Right lobe of liver (tissue), 6 donors: ENCODE results near the gene ZNF587B. TPM values are rescaled to one million over a fixed set of nuclear protein-coding genes. Genes with fewer than 3 reads are reported as not detected.
A peak's percentile ranks its signal among the peaks of the same experiment; 100 is the strongest.
"Not testable (repeated sequence)": the region's sequence is repeated elsewhere in the genome, so short reads cannot be mapped to it uniquely, and the experiment has no call there.

Source experiments
- ATAC-seq, 4 donors: fragments of 200-7000 bp; cut with Tn5 transposase; one replicate each; pipeline ENCODE4 v1.9.1; 2020; ENCODE audit warnings: mild to moderate bottlenecking in 4 of 4, moderate library complexity in 4 of 4
- DNase-seq, 3 donors: peaks; one replicate each; pipeline ENCODE4 v3.0.0-alpha.2; 2020
- H3K27ac ChIP-seq, 3 donors: fragments of 200-600 bp; one replicate each; pipeline ENCODE4 v1.8.0; 2022
- H3K27me3 ChIP-seq, 2 donors: fragments of 200-600 bp; one replicate each; pipeline ENCODE4 v1.8.0; 2022
- H3K36me3 ChIP-seq, 4 donors: fragments of 200-600 bp; sonication (generic) in 1 of 4; one replicate each; pipeline versions ENCODE4 v1.5.1 to v1.8.0; 2017 to 2022; ENCODE audit warnings: control low read depth in 1 of 4
- H3K4me1 ChIP-seq, 4 donors: fragments of 200-600 bp; sonication (generic) in 1 of 4; one replicate each; pipeline versions ENCODE4 v1.5.1 to v1.8.0; 2017 to 2022; ENCODE audit warnings: control low read depth in 1 of 4
- H3K4me3 ChIP-seq, 3 donors: fragments of 200-600 bp; one replicate each; pipeline ENCODE4 v1.8.0; 2022
- H3K9me3 ChIP-seq, 4 donors: fragments of 200-600 bp; sonication (generic) in 1 of 4; one replicate each; pipeline versions ENCODE4 v1.5.1 to v1.8.0; 2017 to 2022; ENCODE audit warnings: control low read depth in 1 of 4
- CTCF ChIP-seq, 4 donors: fragments of 200-600 bp in 3 of 4; fragments of 450-650 bp in 1 of 4; IDR thresholded peaks; one replicate each; pipeline versions ENCODE4 v1.5.1 to v1.8.0; 2016 to 2022; ENCODE audit warnings: antibody characterized with exemption in 4 of 4, mild to moderate bottlenecking in 2 of 4
- POLR2A ChIP-seq: fragments of 450-650 bp; IDR thresholded peaks from one replicate; pipeline ENCODE4 v1.6.1; 2017; ENCODE audit warnings: antibody characterized with exemption, mild to moderate bottlenecking
- WGBS: methylation state at CpG from one replicate; pipeline ENCODE4 v1.1.6; 2018; ENCODE audit warnings: low coverage, low lambda C conversion rate; ENCODE audit not compliant: insufficient coverage; ENCODE audit errors: missing lambda C conversion rate; 5-methylcytosine and 5-hydroxymethylcytosine counted together
- intact Hi-C, 2 donors: fragments of 100-400 bp; cut with DNase I; formaldehyde crosslinking; loops; one replicate each; pipeline versions ENCODE4 v1.11.2 to v1.14.1; 2022
- total RNA-seq, 6 experiments: library from RNA; depleted of rRNA in 2 of 6; stranded (reverse); fragments of >200 nt in 2 of 6; fragmentation: NEBNext Ultra II Directional in 3 of 6; extraction: Animal tissue kit (Norgen Biotek cat#: 25700) in 3 of 6; gene quantifications; one replicate each; pipeline versions ENCODE4 v1.1.0 to v1.2.4, GENCODE V29; 2016 to 2023
- donor health status: DM: no; HTN: yes; CAD: no.
- donor health status: DM: no; HTN: no; CAD: no.
- donor health status: DM: no; HTN: no; CAD: no.
- donor health status: DM: no; HTN: yes; CAD: no.
- donor health status: DM: no; HTN: yes; CAD: no.

The ZNF587B gene
- total RNA-seq, 6 experiments from 2014 or later = 7.2 to 13.1 (median 10.4) TPM

DNA sequence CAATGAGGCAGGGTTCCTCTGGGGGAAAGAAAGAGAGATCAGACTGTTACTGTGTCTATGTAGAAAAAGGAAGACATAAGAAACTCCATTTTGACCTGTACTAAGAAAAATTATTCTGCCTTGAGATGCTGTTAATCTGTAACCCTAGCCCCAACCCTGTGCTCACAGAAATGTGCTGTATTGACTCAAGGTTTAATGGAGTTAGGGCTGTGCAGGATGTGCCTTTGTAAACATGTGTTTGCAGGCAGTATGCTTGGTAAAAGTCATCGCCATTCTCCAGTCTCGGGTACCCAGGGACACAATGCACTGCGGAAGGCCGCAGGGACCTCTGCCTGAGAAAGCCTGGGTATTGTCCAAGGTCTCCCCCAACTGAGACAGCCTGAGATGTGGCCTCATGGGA, 6.5 kb upstream of the ZNF587B start:
- ATAC-seq, H3K36me3 ChIP-seq, DNase-seq, H3K9me3 ChIP-seq, H3K4me3 ChIP-seq, H3K27me3 ChIP-seq: not testable (repeated sequence)
- WGBS = 76% methylated on average over 4 of the region's 4 CpGs
- Histone ChIP-seq H3K27ac (peak overlapping the region in 1 of 3 donors; percentile 24), H3K4me1 (peaks cover 0 to 46% (median 4%) of the 10 kb centered on the region in 4 donors)
- intact Hi-C loops = loop anchor here in 1 of 2 donors (10.0 kb wide), 1 partner anchor 69 kb away; no protein-coding TSS in a partner anchor

- Histone ChIP-seq H3K27me3 (no peaks in the 10 kb centered on the region), H3K36me3 (no peaks in the 10 kb centered on the region), H3K9me3 (no peaks in the 10 kb centered on the region), H3K4me3 (no peak overlapping the region), H3K27ac (no peak overlapping the region), H3K4me1 (peaks cover 0 to 55% (median 4%) of the 10 kb centered on the region in 4 donors)
- TF ChIP-seq POLR2A (no peak), CTCF (IDR thresholded peaks at IDR 0.05) (no peak)
- DNase-seq (no peak), ATAC-seq (no peak)
- 93% methylated on average over 2 of the region's 6 CpGs for WGBS
- intact Hi-C loops = loop anchor here in 1 of 2 donors (10.0 kb wide), 1 partner anchor 71 kb away; no protein-coding TSS in a partner anchor
Measured at GRCh38 chr19:57825511-57825910, 4.6 kb upstream of the ZNF587B start.

GRCh38 chr19:57829316-57829715, 783 bp upstream of the ZNF587B start:
- Histone ChIP-seq H3K27me3 (no peaks in the 10 kb centered on the region), H3K27ac (peak overlapping the region in 1 of 3 donors; percentile 41), H3K4me1 (peaks cover 0 to 19% (median 0%) of the 10 kb centered on the region in 4 donors), H3K9me3 (no peaks in the 10 kb centered on the region), H3K36me3 (no peaks in the 10 kb centered on the region), H3K4me3 (no peak overlapping the region)
- DNase-seq (no peak), ATAC-seq (no peak)
- TF ChIP-seq CTCF (IDR thresholded peaks at IDR 0.05) (no peak), POLR2A (no peak)
- intact Hi-C loops = loop anchor here in 1 of 2 donors (10.0 kb wide), 1 partner anchor 75 kb away; no protein-coding TSS in a partner anchor
- 37% methylated on average over 3 of the region's 5 CpGs for WGBS

- intact Hi-C loops, H3K27ac ChIP-seq, H3K9me3 ChIP-seq, DNase-seq, ATAC-seq, H3K4me3 ChIP-seq, H3K4me1 ChIP-seq, H3K27me3 ChIP-seq: not testable (repeated sequence)
- H3K36me3 ChIP-seq = peaks cover 0 to 19% (median 7%) of the 10 kb centered on the region in 4 donors
- 79% methylated on average over 5 of the region's 5 CpGs for WGBS
Measured at GRCh38 chr19:57836991-57837390, 6.9 kb downstream of the ZNF587B start.

- intact Hi-C loops, H3K27ac ChIP-seq, H3K4me1 ChIP-seq, H3K9me3 ChIP-seq, ATAC-seq, DNase-seq, H3K4me3 ChIP-seq, H3K27me3 ChIP-seq: not testable (repeated sequence)
- H3K36me3 ChIP-seq = peaks cover 0 to 26% (median 7%) of the 10 kb centered on the region in 4 donors
- WGBS = 90% methylated on average over 2 of the region's 5 CpGs
Measured at GRCh38 chr19:57838622-57839191, 8.6 kb downstream of the ZNF587B start.

DNA sequence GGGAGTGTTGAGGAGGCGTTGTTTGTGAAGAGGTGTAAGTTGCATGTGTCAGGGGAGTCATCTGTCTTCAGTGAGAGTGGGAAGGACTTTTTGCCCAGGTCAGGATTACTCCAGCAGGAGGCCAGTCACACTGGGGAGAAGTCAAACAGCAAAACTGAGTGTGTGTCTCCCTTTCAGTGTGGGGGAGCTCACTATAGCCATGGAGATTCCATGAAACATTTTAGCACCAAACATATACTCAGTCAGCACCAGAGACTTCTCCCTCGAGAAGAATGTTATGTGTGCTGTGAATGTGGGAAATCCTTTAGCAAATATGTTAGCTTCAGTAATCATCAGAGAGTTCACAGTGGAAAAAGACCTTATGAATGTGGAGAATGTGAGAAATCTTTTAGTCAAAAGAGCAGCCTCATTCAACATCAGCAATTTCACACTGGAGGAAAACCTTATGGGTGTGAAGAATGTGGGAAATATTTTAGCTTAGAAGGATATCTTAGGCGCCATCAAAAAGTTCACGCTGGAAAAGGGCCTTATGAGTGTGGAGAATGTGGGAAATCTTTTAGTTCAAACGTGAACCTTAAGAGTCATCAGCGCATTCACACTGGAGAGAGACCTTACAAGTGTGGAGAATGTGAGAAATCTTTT, 11.1 kb downstream of the ZNF587B start:
- no peak for TF ChIP-seq POLR2A
- TF ChIP-seq CTCF (IDR thresholded peaks at IDR 0.05) = no peak
- WGBS = 83% methylated on average over 5 of the region's 6 CpGs
- DNase-seq (no peak), ATAC-seq (no peak)
- Histone ChIP-seq H3K27me3 (no peaks in the 10 kb centered on the region), H3K27ac (no peak overlapping the region), H3K9me3 (no peaks in the 10 kb centered on the region), H3K4me3 (no peak overlapping the region), H3K4me1 (no peaks in the 10 kb centered on the region), H3K36me3 (peaks cover 0 to 26% (median 9%) of the 10 kb centered on the region in 4 donors)
- intact Hi-C loops = no loop called here

- H3K9me3 ChIP-seq, intact Hi-C loops, H3K27me3 ChIP-seq, DNase-seq, H3K36me3 ChIP-seq, H3K4me3 ChIP-seq: not testable (repeated sequence)
- 36% methylated on average over 3 of the region's 3 CpGs for WGBS
- Histone ChIP-seq H3K27ac (peak overlapping the region in 1 of 3 donors; percentile 47), H3K4me1 (peaks cover 0 to 23% (median 0%) of the 10 kb centered on the region in 4 donors)
- peak in 3 of 4 donors; percentile 28 to 55 (median 33) for ATAC-seq
Measured at GRCh38 chr19:57847164-57847563, 17.1 kb downstream of the ZNF587B start.

DNA sequence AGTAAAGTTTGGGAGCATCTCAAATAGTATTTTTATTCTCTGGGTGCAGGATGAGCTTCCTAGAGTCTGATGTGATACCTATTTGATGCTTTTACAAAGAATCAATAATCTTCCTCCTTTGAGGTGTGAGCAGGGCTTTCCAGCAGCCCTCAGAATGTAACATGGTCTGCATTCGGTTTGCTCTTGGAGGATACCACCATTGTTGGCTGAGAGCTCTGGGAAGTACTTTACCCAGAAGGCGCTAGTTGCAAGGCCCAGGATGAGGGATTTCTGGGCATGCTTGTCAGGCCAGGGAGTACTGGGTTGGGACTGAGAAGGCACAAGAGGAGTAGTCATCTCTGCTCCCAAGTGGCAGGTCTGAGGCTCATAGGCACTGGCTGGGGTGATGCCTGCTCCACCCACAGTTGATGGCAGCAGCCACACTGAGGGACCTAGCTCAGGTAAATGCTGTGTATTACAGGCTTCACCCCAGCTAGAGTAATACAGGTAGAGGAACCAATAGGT, 19.1 kb downstream of the ZNF587B start:
- peak in 2 of 4 donors; percentile 9 to 44 for ATAC-seq
- Histone ChIP-seq H3K4me3 (peak overlapping the region in 2 of 3 donors; percentile 73 to 83), H3K4me1 (peaks cover 0 to 30% (median 0%) of the 10 kb centered on the region in 4 donors)
- H3K36me3 ChIP-seq, H3K9me3 ChIP-seq, H3K27ac ChIP-seq, H3K27me3 ChIP-seq, DNase-seq, intact Hi-C loops: not testable (repeated sequence)
- no CpG with 5 or more reads among the region's 2 CpGs for WGBS
